Effector CD8-positive, alpha-beta T cell (primary cell): Measurements from ENCODE around the gene VDR.
"Not testable (repeated sequence)": the region's sequence is repeated elsewhere in the genome, so short reads cannot be mapped to it uniquely, and the experiment has no call there.

ENCODE experiments used
- DNase-seq: peaks from one replicate; lab custom pipeline; 2025; lab: John Stamatoyannopoulos, UW

The VDR gene

DNA sequence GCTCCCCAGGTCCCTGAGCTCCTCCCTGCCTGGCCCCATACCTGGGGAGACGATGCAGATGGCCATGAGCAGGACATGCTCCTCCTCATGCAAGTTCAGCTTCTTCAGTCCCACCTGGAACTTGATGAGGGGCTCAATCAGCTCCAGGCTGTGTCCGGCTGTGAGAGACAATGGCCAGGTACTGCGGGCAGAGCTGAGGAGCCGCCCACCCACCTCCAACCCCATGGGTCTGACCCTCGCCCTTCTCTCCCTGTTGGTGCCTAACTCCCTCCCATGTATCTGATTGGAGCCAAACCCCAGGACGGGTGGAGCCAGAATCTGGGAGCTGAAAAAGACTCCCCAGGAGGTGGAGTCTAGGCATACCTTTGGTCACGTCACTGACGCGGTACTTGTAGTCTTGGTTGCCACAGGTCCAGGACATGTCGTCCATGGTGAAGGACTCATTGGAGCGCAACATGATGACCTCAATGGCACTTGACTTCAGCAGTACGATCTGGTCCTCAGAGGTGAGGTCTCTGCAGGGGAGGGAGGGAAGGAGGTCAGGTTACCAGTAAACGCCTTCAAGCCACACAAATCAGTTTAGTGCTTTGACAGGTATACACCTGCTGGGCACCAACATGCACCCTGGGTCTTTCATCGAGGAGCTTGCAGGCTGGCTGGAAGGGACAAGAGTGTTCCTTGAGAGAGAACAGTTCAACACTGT lies 58.3 kb downstream of the VDR start:
- no peak for DNase-seq

DNA sequence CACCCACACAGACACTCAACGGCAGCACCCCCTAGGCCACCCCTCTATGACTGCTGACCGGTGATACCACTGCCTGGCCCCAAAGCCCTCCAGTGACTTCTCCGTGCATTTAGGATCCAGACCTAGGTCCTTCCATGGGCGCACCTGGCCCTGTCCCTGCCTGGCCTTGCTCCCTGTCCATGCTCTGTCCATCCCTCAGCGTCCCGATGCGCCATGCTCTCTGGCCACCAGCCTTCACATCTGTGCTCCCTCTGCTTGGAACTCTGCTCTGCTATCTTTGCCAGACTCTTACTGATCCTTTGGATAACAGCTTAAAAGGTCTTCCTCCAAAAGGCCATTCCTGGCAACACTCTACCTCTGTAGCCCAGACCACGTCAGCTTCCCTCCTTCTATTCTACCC lies 59.7 kb downstream of the VDR start:
- no peak for DNase-seq

DNA sequence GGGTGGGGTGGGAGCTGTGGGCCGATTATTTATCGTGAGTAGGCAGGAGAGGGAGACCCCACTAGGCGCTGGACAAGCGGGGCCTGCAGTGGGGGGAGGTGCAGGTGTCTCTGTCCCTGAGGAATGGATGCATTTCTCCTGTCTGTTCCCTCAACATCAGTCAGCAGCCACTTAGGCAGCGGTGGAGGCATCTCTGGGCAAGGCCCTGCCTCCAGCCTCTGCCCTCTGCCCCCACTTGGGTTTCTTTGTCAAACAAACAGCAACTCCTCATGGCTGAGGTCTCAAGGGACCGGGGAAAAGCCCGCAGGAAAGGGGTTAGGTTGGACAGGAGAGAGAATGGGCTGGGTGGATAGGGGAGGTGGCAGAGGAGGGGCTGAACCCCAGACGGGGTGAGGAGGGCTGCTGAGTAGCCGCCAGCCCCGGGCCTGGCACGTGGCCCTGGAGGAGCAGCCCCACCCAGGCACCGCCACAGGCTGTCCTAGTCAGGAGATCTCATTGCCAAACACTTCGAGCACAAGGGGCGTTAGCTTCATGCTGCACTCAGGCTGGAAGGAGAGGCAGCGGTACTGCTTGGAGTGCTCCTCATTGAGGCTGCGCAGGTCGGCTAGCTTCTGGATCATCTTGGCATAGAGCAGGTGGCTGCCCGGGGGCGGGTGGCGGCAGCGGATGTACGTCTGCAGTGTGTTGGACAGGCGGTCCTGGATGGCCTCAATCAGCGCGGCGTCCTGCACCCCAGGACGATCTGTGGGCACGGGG lies 60.4 kb downstream of the VDR start:
- no peak for DNase-seq

DNA sequence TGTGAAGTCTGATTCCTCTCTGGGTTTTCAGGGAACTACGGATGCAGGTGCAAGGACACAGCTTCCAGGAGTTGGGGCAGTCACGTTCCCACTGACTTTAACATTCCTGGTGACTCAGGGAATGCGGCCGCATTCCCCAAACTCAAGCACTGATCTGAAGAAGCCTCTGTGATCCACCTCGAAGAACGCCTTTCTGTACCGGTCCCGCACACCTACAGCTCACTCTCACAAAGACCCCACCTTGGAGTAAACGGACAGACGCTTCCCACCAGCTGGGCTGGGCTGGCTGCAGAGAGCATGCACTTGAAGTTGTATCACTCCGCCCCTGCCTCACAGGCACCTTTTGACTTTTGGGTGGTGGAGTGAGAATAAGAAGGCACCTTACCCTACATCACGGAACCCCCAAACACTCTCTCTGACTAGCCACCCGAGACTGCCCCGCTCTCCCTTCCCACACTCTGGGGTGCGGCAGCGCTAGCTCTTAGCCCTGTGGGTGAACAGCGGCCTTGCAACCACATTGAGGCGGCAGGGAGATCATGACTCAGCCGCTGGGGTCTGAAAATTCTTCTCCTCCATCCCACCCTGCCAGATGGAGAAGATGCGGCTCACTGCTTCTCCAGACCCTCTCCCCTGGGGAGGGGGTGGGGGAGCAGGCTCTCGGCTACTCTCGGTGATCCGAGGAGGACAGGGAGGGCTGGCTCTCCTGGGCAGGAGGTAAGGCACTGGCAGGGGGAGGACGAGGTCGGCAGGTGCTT lies 61.4 kb downstream of the VDR start:
- no peak for DNase-seq

DNA sequence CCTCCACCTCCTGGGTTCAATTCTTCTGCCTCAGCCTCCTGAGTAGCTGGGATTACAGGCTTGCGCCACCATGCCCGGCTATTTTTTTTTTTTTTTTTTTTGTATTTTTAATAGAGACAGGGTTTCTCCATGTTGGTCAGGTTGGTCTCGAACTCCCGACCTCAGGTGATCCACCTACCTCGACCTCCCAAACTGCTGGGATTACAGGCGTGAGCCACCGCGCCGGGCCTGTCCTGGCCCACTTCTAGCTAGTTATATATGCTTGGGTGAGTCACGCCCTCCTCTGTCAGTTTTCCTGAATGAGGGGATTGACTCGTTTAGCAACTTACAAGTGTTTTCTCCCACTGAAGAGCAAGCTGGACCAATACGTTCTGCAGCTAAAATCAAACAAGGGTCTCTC lies 62.3 kb downstream of the VDR start:
- not testable (repeated sequence) for DNase-seq

DNA sequence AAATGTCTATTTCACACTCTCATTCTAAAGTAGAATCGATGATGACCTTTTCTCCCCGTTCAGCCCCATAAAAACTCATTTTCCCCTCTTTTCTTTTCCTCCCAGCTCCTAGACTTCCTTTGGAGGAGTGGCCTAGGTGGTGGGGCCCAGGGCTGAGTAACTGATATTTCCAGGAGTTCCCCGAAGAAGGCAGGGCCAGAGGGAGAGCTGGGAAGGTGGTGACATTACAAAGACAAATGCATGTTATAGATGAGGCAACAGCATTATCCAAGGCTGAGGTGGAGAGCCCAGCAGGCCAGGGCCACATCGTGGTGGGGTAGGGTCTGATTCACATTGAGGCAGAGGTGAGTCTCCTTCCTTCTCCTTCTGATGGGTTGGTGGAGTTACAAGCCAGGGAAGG lies 62.9 kb downstream of the VDR start:
- DNase-seq, result no peak

DNA sequence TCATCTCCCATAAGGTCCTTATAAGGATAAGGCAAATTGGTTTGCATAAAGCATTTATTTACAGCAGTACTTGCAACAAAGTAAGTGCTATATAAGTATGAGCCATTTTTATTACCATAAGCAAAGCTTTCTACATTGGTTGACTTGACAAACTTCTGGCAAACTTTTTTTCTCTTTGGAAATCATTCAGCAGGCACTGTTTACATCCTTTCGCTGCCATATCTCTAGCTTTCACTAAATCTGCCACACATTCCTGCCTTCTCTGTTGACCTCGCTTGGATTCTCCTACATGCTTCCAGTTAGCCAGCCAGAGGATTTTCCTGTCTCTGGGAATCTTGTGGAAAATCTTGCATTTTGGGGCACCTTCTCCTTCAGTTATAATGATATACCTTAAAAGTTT lies 63.3 kb downstream of the VDR start:
- no peak for DNase-seq

DNA sequence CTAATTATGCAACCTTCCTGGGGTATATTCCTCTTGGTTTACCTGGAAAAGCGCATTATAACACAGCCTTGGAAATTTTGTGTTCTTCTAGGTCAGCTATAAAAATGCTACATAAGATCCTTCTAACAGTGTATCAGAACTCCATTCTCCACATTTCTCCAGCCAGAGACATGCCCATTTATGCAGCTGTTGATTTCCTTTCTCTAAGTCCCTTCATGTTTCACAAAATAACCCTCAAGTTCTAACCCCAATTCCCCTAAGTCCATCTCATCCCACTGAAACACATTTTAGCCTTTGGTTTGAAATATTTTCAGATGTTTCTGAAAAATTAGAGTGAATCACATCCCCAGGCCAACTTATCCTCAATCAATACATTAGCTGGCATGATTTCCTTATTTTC lies 64.2 kb downstream of the VDR start:
- no peak for DNase-seq

DNA sequence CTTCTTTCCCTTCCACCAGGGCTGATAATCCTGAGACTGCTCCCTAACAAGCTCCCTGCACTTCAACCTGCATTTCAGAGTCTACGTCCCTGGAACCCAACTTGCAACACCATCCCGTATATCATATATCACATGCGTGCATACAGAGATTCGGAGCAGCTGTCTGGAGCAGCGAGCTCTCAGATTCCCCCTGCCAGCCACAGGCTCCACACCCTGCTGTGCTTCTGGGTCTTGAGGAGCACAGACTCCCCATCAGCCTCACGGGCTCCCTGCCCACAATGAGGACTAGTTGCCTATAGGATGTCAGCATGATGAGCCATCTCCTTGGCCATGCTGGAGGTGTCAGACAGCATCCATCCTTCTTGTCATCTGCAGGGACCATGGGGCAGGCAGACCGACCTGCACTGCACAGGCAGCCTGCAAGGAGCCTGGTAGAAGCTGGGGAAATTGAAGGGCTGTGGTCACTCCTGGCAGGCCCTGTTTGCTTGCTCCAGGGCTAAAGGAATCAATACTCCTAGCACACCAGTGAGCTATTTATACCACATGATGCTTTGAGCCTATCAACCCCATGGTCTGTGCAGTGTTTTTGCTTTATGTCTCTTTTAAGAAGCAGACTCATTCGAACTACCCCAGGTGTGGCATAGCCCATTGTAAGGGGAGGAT lies 65.4 kb downstream of the VDR start:
- no peak for DNase-seq

DNA sequence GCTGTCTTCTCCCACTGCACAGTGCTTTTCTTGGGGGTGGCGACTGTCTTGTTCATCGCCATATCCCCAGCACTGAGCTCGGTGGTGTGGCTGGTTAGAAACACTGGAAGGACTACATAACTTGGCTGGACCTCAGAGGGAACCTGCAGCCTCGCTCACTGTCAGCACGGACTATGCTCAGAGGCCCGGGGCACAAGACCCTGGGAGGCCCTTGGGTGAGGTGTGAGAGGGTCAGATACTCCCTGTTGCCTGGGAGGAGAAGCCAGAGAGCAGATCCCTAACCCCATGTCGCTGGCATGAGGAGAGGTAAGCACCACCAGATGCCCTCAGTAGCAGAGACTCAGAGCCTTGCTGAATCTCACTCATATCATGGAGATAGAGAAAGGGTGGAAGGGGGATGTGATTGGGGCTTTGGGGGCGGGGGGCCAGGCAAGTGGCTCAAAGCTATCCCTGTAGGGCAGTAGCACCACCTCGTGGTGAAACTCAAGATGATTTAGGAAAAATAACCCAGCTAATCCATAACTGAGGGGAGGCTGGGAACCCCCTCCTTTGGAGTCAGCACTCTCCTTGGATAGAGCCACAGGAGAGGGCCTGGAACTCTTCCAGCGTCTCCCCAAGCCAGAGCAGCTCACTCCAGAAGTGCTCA lies 66.4 kb downstream of the VDR start:
- DNase-seq, result peak; percentile 17

DNA sequence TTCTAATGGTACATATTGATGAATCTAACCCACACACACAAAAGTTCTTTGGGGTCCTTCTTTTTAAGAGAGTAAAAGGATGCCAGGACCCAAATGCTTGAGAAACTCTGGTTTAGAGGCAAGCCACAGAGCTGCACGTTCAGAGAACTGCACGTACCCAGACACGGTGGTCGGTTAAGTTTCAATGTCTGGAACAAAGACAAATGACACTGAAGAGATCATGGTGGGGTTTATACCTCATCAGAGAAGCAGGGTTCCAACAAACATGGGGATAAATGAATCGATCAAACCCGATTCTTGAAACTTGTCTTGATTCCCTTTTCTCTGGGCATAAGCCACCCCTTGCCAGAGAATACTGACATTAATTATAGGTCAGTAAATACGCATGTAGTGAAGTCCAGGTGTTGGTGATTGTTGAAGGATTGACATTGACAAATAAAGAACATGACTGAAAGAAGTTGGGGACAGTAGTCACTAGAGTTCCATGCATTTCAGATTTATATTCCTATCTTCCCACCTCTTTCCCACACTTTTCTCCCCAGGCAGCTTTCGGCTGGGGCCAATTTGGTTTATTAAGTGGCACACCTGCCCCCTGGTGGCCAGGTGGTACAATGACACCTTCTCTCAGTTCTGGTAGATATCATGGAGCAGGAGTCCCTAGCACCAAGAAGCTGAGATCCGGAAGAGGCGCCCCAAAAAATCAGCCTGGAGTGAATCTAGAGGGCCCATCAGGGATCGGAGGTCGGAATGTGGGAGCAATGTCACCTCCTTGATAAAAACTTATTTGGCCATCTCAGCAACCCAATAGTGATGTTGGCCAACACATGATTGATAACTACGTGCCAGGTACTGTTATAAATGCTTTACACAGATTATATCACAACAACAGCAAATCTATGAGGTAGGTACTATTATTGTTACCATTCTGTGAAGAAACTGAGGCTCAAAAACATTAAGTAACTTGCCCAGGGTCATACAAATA lies 67.3 kb downstream of the VDR start:
- DNase-seq, result peak; percentile 54

DNA sequence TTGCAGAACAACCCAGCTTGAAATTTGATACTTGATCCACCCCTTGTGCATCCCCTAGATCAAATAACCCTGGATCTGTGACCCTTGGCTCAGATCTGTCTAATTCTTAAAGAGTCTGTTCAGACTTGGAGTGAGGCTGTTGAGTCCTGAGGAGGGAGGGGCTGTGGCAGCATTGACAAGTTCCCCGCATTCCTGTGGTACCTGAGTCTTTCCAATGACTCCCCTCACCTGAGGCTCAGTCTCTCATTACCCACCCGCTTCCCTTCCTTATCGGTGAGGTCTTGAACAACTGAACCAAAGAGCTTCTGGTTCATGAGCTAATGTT lies 69.0 kb downstream of the VDR start:
- no peak for DNase-seq

DNA sequence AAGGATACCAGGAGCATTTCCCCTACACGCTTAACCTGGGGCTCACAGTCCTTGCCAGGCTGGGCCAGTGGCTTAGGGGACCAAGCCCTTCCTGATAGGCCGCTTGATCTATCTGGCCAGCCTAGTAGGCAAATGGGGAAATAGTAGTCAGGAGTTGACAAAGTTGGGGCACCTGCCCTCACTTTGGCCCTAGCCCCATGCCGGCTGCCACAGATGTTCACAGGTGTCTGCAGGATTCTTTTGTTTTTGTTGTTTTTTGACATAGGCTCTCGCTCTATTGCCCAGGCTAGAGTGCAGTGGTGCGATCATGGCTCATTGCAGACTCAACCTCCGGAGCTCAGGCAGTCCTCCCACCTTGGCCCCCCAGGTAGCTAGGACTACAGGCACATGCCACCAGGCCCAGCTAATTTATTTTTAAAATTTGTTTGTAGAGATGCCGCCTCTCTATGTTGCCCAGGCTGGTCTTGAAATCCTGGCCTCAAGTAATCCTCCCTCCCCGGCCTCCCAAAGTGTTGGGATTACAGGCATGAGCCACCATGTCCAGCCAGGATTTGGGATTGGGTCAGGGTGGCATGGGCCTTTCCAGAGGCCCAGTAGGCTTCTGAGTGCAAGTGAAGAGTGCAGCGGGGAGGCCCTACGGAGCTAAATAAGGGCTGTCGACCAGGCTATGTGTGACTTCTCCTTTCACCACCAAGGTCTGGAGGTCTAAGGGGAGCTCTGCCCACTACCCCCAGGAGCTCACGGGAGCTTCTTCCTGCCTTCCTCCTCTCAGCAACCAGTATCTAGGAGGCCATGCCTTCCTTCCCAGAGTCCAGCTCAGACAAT lies 69.6 kb downstream of the VDR start:
- no peak for DNase-seq

DNA sequence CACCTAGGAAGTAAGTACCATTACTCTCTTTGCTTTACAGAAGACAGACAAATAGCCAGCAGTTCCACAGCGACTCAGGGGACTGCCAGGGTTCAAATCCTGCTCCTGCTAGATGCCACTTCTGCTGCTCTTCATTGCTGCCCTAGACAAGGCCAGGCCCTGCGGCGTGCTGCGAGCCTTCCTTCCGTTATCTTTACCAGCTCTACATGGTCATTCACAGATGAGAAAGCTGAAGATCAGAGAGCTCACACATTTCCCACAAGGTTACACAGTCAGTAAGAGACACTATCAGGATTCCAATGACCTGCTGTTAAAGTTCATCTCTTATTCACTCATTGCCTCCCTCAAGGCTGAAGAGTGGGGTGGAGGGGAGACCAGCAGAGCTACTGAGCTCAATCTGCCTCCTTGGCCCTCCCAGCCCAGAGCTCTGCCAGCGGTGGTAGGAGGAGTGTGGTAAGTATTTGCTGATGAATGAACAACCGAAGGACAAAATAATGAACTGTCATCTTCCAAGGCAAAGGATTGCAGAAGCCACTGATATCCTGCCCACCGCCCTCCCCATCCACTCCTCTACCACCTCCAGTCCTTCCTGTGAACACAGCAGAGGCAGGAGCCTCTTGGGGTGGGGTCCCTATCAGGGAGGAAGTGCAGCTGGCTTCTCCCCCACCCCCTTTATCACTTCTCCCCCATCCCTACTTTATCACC lies 70.4 kb downstream of the VDR start:
- DNase-seq, result no peak

DNA sequence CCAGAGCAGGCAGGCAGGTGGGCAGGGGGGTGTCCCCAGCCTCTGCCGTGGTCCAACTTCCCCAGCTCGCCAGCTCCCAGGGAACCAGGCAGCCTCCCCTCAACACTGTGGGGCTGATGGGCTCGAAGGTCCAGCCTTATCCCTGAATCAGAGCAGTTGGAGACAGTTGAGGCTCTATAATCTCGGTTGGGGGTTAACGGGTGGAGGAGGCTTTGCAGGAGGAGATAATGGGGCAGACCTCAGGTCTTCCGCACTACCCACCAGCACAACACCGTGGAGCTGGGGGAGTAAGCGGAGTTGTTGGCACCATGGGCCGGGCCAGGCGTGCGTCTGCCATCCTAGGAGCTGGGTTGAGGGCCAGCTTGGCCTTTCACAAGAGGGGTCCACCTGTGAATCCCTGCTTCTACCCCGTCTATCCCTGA lies 71.2 kb downstream of the VDR start:
- no peak for DNase-seq

DNA sequence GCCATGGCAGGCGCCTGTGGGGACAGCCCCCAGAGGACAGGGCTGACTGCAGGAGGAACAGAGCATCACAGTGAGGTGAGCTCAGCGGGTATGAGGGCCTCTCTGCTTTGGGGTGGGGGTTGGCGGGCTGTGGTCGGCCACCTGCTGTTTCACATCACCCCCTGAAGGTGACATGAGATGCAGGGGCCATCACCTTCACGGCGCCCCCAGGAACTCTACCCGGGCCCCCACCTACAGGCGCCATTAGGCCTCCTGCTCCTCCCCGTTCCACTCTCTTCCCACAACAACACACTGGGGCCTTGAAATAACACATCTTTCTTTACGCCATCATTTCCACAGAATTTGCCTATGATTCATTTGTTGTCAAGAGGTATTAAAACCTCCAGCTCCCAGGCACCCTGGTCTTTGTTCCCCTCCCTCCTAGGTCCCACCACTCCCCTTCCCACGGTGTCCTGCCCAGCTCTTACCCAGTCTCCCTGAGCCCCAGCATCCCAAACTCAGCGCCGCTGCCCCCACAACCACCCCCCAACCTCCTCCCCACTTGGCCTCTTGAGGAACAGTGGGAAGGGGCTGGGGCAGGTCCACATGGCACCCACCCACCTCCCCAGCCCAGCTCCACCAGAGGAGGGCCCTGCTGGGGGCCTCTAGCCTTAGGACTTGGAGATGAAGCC lies 72.4 kb downstream of the VDR start:
- no peak for DNase-seq

DNA sequence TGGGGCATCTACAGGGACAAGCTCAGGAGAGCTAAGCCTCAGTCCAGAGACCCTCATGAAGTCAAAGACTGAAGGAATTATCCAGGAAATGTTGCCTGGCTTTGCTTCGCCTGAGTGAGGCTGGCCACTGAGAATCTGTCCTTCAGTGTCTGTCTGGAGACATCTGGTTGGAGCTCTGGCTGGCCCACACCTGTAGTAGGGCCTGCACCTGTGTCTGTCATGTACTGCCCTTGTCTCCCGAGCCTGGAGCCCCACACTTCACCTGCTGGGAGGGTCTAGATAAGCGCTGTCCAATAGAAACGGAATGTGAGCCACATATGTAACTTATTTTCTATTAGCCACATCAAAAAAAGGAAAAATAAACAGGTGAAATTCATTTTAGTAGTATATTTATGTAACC lies 75.2 kb downstream of the VDR start:
- no peak for DNase-seq

DNA sequence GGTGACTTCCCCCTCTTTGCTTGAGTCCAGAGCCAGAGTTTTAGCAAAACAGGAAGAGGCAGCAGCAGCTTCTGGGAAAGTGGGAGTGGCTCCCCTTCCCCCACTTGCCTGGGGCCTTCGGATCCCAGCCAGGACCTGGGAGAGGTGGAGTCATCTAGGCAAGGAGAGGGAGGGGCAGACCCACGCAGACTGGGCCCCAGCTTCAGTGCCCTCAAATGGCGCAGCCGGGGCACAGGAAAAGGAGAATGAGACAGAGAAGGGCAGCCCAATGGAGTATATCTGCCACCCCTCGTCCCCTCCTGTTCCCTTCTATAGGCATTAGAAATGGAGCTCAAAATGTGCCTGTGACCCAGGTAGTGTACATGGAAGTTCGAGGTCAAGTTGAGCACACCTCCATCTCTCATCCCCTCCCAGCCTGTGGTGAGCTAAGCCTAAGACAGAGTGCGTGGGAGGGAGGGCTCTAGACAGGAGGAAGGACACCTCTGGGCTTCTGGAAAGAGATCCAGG lies 75.8 kb downstream of the VDR start:
- DNase-seq, result no peak
